ENCODE measurements around the gene RPS6KC1.

DNA sequence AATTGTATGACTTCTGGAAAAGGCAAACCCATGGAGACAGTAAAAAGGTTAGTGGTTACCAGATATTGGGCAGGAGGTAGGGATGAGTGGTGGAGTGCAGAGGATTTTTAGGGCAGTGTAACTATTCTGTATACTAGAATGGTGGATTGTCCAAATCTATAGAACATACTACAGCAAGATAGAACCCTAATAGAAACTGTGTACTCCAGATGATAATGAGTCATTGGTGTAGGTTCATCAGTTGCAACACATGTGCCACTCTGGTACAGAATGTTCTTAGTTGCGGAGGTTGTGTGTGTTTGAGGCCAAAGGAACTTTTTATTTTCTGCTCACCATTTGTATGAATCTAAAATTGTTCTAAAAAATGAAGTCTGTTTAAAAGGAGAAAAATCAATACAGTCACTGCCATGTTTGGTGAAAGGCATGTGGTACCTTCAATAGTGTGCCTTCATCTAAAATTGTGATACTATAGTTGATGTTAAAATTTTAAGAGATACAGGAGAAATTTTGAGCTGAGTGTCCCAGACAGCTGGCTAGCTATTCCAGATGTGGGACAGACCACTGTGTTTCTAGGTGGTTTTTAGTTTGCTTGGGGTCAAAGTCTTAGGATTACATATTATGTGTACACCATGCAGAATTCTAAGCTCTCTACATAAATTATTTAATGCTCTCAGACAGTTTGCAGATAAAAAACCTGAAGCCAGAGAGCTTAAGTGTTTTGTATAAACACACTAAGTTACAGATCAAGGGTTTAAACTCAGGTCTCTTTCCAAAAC, 150.5 kb downstream of the RPS6KC1 start:
- TF ChIP-seq, protein P1, sequence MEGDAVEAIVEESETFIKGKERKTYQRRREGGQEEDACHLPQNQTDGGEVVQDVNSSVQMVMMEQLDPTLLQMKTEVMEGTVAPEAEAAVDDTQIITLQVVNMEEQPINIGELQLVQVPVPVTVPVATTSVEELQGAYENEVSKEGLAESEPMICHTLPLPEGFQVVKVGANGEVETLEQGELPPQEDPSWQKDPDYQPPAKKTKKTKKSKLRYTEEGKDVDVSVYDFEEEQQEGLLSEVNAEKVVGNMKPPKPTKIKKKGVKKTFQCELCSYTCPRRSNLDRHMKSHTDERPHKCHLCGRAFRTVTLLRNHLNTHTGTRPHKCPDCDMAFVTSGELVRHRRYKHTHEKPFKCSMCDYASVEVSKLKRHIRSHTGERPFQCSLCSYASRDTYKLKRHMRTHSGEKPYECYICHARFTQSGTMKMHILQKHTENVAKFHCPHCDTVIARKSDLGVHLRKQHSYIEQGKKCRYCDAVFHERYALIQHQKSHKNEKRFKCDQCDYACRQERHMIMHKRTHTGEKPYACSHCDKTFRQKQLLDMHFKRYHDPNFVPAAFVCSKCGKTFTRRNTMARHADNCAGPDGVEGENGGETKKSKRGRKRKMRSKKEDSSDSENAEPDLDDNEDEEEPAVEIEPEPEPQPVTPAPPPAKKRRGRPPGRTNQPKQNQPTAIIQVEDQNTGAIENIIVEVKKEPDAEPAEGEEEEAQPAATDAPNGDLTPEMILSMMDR (IDR thresholded peaks at IDR 0.05; ENCODE audit: insufficient read depth, low read depth, low read length): no peak
- no peak for TF ChIP-seq EZH2 (IDR thresholded peaks at IDR 0.05; ENCODE audit: insufficient read depth, low read length)

Data from astrocyte (in vitro differentiated cells and primary cell).